ENCODE results near the gene CAPZA1.
"Not testable (repeated sequence)": the region's sequence is repeated elsewhere in the genome, so short reads cannot be mapped to it uniquely, and the experiment has no call there.

Gene CAPZA1

DNA sequence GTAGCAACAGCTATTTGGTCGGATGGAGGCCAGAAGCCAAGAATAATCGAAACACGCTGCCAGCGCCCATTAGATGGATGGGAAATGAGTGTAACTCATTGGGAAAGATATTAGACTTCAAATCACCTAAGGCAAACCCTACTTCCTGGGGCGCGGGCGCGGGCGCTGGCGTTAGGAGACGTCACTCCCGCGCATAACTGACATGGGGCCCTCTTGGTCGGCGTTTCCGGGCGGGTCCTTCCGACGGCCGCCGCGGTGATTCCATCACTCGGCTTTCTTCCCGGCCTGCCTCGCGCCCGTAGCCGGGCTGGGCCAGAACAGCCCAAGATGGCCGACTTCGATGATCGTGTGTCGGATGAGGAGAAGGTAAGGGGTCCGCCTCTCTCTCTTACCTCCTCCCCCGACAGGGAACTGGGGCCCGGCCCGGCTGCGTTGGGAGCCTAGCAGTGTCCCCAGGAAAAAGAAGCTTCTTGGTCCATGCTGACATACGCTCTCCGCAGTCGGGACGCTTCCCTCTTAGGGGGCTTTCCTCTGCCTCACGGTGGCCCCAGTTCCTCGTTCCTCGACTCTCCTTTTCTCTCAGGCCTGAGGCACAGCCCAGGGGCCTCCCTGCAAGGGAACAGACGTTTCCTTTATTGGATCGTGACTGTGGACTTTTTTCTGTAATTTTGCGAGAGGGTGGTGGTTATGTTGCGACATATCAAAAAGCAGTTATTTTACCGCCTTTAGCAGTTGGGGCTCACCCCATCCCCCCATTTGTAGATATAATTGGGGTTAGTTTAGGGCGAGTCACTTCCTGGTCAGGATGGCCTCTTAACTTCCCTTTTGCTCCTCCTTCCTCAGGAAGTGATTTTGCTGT lies at the start of gene CAPZA1:
TSS of gene CAPZA1 (plus strand) at position 315 of the 859 bp plus-strand sequence. CDS start at position 328, 13 bp downstream.
- peak; percentile 56 to 94 (median 85) for DNase-seq

DNA sequence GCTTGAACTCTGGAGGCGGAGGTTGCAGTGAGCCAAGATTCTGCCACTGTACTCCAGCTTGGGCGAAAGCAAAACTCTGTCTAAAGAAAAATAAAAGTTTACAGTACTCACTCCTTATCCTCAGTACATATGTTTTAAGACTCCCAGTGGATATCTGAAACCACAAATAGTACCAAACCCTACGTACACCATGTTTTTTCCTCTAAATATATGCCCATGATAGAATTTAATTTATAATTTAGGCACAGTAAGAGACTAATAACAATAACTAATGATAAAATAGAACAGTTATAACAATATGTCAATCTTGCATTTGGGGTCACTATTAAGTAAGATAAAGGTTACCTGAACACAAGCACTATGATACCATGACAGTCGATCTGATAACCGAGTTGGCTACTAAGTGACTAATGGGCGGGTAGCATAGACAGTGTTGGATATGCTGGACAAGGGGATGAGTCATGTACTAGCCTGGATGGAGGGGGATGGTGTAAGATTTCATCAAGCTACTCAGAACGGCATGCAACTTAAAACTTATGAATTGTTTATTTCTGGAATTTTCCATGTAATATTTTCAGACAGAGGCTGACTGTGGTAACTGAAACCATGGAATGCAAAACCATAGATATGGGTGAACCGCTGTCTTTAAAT lies 44.4 kb upstream of the CAPZA1 start:
- no peak for DNase-seq

GRCh38 chr1:112576240-112576639 lies 43.4 kb upstream of the CAPZA1 start:
- no peak for DNase-seq

DNA sequence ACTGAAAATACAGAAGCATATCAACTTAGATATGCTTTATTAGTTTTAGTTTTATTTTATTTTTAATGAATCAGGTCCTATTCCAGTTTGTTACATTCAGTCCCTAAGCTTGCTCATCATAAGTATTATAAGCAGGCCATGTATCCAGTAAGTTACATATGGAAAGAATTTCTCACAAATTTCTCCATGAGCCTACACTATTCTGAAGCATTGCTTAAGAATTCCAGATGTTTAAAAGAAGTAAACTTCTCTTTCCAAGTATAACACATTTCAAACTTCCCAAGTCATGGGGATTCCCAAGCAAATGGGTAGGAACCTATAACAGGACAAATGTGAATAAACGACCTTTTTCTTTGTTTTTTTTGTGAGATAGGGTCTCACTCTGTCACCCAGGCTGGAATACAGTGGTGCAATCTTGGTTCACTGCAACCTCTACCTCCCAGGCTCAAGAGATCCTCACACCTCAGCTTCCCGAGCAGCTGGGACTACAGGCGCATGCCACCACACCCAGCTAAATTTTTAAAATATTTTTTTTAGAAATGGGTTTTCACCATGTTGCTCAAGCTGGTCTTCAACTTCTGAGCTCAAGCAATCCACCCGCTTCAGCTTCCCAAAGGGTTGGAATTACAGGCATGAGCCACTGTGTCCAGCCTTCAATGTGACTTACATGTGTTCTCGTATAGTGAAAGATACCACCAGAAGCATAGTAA lies 39.7 kb upstream of the CAPZA1 start:
- DNase-seq, result no peak

GRCh38 chr1:112581586-112582192 lies 37.9 kb upstream of the CAPZA1 start:
- DNase-seq, result no peak

GRCh38 chr1:112583366-112583765 lies 36.3 kb upstream of the CAPZA1 start:
- DNase-seq, result no peak

- no peak for DNase-seq
Measured at GRCh38 chr1:112589766-112590165, 29.9 kb upstream of the CAPZA1 start.

DNA sequence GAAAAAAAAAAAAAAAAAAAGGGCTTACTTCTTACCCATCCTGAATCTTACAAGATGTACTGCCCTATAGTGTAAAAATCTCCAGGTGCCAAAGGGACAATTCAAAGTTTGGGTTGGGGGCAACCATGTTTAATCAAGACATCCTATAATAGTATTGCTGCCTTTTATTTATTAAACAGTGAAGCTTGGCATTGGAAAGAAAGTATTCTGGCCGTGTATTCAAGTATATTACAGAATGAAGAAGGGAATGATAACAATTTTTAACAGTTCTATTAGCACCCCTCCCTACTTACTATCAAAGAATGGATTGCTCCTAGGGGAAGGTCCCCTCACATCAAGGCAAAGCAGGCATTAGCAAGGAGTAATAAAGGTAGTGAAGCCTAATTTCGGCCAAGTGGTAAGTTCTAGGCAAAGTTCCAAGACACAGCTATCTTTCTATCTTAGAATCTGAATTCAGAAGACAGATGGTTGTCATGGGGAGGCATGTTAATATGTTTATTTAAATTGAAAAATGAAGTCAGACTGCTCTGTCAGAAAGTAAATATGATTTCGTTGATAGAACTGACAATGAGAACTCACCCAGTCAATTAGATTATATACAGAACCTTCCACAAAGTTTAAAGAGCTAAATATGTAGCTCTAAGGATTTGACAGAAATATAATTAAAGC lies 25.3 kb upstream of the CAPZA1 start:
- DNase-seq, result no peak

- DNase-seq, result no peak
Measured at GRCh38 chr1:112599477-112599876, 20.2 kb upstream of the CAPZA1 start.

DNA sequence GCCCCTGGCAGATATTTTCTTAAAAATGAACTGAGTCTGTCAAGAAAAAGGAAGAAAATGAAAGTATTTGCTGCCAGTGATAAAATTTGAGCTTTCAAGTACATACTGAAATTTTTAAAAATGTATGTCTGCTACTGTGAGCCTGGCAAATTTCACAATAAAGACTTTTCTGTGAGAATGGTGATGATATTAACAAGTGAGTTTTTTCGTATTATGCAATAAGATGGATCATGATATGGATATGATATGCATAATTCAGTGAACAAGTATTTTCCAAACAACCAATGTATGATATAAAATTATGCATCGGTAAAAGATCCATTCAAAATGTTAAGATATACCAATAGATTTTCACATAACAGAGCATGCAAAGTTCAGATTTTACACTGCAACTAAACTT lies 16.6 kb upstream of the CAPZA1 start:
- DNase-seq, result no peak

DNA sequence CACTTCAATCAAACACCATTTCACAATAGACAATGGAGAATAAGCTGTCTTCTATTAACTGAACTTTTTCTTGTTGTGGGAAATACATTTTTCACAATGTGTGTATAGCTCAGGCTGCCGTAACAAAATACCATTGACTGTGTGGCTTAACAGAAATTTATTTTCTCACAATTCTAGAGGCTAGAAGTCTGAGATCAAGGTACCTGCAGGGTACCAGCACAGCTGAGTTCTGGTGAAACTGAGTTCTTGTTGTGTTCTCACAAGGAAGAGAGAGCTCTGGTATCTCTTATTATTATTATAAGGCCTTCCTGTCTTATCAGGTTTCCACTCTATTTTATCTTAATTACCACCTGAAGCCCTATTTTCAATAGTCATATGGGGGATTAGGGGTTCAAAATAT lies 16.1 kb upstream of the CAPZA1 start:
- DNase-seq, result no peak

DNA sequence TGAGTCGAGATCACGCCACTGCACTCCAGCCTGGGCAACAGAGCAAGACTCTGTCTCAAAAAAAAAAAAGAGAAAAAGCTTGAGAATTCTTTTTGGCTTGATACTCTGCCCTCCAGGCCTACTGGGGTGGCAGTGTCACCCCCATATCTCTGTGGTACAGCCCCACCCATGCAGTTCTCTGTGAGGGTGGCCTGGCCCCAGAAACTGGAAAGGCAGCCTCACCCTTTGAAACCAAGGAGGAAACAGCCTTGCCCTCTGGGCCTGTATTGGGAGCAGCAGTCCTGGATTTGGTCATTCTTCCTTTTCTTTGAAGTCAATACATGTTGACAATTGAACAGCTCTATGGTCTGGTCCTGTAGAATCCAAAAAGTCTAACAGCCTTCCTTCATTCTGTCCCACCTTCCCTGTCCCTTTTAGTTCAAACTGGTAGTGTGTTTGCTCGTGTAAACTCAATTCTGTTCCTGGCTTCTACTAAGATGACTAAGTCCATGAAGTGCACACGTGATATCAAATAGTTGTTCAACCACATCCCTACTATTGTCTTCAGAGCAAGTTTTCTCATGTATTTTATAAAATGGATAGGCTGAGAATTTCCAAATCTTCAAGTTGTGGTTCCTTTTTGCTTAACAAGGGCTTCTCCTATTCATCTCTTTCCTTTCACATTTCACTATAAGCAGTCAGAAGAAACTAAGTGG lies 13.9 kb upstream of the CAPZA1 start:
- no peak for DNase-seq

- DNase-seq, result no peak
Measured at GRCh38 chr1:112614460-112615065, 5.1 kb upstream of the CAPZA1 start.

DNA sequence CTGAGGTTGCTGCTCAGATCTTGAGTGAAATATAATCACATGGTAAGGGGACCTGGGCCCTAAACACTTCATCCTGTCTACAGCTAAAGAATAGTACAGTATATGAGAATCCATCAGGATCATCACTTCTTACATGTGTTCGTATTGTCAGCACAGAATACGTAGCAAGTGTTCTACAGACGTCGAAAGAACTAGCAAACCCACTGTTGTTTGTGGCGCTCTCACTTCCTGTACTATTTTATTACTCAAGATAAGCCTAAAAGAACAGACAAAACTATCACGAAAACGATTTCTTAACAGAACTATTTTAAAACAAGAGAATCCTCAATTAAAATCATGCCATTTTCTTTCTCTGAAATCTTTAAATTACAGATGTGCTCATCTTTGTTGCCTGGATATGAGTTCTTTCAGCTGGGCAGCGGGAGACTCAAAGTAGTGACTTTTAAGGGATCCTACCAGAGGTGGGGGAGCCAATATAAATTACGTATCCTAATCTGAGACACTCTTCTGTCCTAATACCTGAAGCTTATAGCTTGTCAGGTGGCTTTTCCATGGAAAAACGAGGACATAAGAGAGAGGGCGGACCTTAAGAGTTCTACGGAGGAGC lies 1.4 kb upstream of the CAPZA1 start:
- DNase-seq, result peak in 2 of 51 donors; percentile 23 to 52

DNA sequence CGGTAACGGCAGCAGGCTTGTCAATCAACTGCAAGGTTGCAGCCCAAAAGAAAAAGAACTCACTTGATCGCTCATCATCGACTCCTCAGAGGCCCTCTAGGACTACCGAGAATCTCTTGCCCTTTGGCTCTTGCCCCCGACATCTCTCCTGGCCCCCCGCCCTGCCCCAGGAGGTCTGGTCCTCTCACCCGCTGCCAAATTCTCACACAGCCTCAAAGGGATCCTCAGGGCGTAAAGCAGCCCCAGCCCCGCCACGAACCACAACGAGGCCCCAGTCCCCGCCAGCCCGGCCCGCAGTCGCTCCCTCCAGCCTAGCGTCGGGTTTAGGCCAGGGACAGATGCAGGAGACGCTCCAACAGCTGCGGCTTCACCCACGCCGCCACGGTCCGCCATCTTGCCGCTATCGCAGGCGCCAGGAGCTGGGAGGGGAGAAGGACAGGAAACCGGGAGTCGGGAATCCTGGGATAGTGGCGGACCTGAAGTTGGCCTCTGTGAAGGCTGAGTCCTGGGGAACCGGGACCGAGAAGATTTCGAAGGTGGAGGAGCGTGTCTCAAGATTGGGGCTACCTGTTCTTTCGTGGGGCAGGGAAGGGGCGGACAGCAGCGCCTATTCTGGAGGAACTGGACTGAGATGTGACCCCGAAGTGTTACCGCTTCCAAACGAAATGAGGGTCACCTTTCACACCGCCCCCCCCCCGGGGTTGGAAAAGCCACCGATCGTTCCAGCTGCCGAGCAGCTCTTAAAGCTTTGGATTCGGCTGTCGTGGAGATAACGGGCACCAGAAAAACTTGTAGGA lies 713 bp upstream of the CAPZA1 start, which contains the start of gene ST7L:
TSS of gene ST7L (minus strand) at position 421 of the 797 bp plus-strand sequence. CDS start at position 393, 28 bp downstream.
- peak in 50 of 51 donors; percentile 16 to 94 (median 75) for DNase-seq

DNA sequence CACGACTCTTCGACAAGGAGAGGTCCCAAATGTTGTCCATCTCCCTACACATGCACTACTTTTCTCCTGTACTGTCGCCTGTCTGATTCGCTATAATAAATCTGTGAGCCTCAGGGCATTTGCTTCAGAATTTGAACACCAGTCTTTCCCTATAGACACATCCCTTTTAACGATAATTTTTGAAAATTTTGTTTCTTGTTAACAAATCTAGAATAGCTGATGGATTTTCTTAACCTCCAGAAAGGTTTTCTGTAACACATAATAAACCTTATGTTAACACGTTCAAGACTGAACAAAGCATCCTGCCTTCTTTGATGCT lies 704 bp downstream of the CAPZA1 start:
- DNase-seq, result no peak

DNA sequence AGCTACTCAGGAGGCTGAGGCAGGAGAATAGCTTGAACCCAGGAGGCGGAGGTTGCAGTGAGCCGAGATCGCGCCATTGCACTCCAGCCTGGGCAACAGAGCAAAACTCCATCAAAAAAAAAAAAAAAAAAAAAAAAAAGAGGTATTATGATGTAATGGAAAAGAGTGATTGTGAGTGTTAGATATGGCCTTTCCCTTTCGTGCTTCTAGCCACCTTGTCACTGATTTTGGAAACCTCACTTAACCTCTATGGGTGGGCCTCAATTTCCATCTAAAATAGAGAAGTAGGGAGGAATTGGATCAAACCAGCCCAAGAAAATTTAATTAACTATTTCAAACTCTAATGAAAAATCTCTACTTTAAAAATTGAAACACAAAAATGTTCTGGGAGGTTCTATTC lies 4.9 kb downstream of the CAPZA1 start:
- DNase-seq, result not testable (repeated sequence)

GRCh38 chr1:112625696-112626095 lies 6.1 kb downstream of the CAPZA1 start:
- peak in 2 of 51 donors; percentile 2 to 21 for DNase-seq

DNA sequence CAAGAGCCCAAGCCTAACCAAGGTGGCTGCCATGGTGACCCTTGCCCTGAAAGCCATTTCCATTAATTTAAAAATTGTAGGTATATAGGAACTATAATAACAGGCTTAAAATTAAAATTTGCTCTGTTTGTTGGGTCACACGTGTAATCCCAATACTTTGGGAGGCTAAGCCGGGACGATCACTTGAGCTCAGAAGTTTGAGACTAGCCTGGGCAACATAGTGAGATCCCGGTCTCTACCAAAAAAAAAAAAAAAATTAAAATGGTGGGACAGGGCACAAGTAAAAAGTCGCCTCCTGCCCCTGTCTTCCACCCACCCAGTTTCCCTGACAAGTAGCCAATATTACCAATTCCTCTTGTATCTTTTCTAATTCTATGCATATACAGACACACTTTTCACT lies 6.6 kb downstream of the CAPZA1 start:
- no peak for DNase-seq

Data from hypothalamus (tissue), 51 donors.